Coronary artery (tissue), 2 donors: Measurements from ENCODE around the gene FOXK1.

Experiments used
- DNase-seq: peaks from one replicate; pipeline ENCODE4 v3.0.0-alpha.2; 2017; ENCODE audit warnings: low spot score
- H3K27ac ChIP-seq, 2 donors: fragments of 200-600 bp; sonication (generic); one replicate each; pipeline ENCODE4 v1.5.1; 2016 to 2019
- H3K4me3 ChIP-seq: fragments of 200-600 bp; sonication (generic); 2 replicates; pipeline ENCODE4 v1.5.1; 2016; ENCODE audit warnings: mild to moderate bottlenecking, moderate library complexity
- TF ChIP-seq, protein P1 (sequence below): fragments of 200-600 bp; sonication (generic); IDR thresholded peaks from one replicate; pipeline ENCODE4 v1.5.1; 2019; ENCODE audit warnings: antibody characterized with exemption

The FOXK1 gene

DNA sequence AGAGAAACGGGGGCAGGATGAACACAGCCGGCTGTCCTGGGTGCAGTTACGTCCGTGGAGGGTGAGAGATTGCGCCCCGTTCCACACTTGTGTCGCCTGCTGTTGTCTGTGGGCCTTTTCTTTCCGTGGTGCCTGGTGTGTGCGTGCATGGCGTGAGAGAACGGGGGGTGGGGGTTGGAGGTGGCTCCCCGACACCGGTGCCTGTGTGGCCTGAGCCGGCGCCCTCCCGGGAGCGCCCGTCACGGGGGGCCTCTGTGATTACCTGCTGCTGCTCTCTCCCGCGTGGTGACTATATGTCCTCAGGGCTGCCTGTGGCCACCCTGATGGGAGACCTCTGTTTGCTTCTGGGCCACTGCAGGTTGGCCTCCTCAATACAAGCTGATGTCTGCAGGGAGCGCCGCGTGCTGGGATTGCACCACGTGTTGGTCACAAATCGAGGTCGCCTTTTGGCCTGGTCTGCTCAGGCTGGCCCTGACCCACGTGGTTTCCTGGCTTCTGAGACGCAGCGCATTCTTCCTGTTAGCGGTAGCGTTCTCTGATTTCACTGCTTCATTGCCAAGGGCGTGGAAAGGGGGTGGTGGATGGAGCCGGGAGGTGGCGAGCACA lies 82.4 kb downstream of the FOXK1 start:
- no peak for DNase-seq
- Histone ChIP-seq H3K4me3 (no peak overlapping the region), H3K27ac (no peak overlapping the region)
- TF ChIP-seq, protein P1, sequence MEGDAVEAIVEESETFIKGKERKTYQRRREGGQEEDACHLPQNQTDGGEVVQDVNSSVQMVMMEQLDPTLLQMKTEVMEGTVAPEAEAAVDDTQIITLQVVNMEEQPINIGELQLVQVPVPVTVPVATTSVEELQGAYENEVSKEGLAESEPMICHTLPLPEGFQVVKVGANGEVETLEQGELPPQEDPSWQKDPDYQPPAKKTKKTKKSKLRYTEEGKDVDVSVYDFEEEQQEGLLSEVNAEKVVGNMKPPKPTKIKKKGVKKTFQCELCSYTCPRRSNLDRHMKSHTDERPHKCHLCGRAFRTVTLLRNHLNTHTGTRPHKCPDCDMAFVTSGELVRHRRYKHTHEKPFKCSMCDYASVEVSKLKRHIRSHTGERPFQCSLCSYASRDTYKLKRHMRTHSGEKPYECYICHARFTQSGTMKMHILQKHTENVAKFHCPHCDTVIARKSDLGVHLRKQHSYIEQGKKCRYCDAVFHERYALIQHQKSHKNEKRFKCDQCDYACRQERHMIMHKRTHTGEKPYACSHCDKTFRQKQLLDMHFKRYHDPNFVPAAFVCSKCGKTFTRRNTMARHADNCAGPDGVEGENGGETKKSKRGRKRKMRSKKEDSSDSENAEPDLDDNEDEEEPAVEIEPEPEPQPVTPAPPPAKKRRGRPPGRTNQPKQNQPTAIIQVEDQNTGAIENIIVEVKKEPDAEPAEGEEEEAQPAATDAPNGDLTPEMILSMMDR, result no peak

GRCh38 chr7:4765776-4766490 lies 83.8 kb downstream of the FOXK1 start:
- H3K27ac ChIP-seq, result no peak overlapping the region
- TF ChIP-seq, protein P1, result no peak
- no peak for DNase-seq
- H3K4me3 ChIP-seq, result no peak overlapping the region

DNA sequence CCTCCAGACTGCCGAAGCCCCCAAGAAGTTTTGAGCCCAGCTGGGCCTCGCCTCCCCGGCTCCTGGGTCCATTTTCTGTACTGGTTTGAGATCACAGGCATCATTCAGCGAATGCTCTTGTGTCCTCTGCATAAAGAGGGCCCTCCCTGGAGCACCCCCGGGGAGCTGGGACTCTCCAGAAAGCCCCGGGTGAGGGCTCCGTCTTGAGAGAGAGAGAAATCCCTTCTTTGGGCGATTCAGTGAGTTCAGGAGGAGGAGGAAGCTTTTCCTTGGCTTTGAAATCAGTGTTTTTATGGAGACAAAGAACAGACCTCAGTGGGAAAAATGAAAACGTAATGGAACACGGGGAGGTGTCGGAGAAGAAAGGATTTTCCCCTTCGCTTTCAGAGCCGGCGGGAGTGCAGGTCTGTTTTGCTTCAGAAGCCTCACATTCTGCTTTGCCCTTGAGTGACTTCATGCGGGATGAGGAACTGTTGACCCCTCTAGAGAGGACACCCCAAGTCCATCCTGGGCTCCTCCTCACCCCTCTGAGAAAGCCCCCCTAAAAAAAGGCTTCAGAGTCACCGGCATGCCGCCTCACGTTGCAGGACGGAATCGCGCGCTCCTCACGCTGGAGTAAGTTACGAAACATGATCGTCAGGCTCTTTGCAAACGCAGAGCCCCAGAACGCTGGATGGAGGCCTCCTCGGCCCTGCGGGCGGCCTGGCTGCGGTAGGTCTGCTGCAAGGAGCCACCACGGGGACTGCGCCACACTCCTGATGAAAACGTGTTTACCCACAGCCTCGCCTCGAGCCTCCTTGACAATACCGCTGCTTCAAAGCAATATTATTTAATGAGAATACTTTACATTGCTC lies 84.8 kb downstream of the FOXK1 start:
- Histone ChIP-seq H3K27ac (no peak overlapping the region), H3K4me3 (no peak overlapping the region)
- no peak for DNase-seq

DNA sequence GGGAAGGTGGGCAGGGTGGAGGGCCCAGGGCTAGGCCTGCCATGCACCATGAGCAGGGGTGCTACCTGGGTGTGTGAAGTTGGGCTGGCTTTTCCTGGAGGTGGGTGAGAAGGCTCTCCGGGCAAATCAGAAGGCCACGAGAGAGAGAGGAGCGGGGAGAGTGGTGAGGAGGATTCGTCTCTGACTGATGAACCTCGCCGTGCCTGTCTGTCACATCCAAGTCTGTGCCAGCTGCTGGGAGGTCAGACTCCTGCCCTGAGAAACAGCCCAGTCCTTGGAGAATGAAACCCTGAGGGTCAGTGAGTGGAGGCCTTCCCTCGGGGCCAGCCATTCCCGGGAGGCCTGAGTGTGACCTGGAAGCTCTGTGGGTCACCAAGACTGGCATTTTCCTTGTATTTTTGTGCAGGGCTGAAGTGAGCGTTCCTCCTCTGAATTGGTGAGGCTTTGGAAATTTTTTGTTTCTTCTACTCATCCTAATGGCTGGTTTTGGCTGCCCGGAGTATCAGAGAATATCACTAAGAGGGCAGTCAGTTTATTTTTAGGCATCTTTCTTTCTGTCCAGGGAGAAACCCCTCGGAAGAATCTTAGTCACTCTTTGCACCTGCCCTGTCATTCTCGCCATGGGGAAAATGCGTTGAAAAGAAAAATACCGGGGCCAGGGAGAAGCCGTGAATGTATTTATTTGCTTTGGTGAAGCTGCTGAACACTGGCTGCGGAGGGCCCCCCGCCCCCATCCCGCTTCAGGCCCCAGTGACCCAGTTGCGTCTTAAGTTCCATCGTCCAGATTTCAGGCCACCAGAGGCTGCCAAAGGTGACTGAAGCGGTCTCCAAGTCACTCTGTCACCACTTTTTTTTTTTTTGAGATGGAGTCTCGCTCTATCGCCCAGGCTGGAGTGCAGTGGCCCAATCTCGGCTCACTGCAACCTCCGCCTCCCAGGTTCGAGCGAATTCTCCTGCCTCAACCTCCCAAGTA lies 86.8 kb downstream of the FOXK1 start:
- no peak overlapping the region for H3K4me3 ChIP-seq
- H3K27ac ChIP-seq, result peak overlapping the region in 1 of 2 donors; percentile 29
- DNase-seq, result no peak
- TF ChIP-seq, protein P1, result no peak

More for the DNA sequence above, 84.8 kb downstream of the FOXK1 start:
- TF ChIP-seq, protein P1, result no peak

DNA sequence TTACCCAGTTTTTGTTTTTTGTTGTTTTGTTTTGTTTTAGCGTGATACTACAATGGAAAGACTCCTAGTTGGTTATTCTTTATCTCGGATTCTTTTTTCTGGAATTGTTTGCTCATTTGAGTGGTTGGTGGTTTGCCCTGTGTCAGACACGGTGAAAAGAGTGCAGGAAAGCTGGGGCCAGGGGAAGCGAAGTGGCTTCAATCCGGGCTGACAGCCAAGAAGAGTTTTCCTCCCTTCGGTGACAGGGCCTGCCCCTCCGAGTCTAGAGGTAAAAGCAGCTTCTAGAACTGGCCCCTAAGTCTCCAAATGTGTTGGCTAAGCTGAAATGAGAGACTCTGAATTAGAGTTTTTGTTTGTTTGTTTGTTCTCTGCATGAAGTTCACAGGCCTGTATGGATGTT lies 87.7 kb downstream of the FOXK1 start:
- TF ChIP-seq, protein P1, result no peak
- H3K27ac ChIP-seq, result no peak overlapping the region
- no peak overlapping the region for H3K4me3 ChIP-seq
- DNase-seq, result no peak

DNA sequence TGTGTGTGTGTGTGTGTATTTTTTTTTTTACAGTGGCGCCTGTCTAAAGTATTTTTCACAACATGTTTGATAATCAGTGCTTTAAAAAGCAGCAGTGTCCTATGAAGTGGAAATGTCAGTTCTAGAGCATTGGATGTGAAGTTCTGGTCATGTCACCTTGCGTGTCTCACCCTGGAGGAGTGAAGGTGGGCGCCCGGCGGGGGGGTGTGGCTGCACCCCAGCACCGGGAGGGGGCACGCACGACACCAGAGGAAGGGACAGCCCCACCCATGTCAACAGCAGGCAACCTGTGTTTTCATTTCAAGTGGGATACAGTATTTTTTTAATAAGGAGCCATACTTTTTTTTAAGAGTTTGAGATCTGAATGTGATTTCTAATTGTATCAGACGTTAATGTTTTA lies 88.8 kb downstream of the FOXK1 start:
- DNase-seq, result no peak
- Histone ChIP-seq H3K27ac (no peak overlapping the region), H3K4me3 (no peak overlapping the region)
- TF ChIP-seq, protein P1, result no peak
